Fibroblast of lung (primary cell): ENCODE data around the gene NEK8. TPM values are rescaled to one million over a fixed set of nuclear protein-coding genes. Genes with fewer than 3 reads are reported as not detected.

ENCODE experiments used
- DNase-seq, 2 donors: peaks; one replicate each; pipeline versions ENCODE4 v3.0.0 to v3.0.0-alpha.2; 2010; ENCODE audit warnings: low read depth in 2 of 2
- H2AFZ ChIP-seq: 2 replicates; pipeline ENCODE4 v1.5.1; 2012; ENCODE audit warnings: low read length, control low read depth, inconsistent platforms
- H3K27ac ChIP-seq: 2 replicates; pipeline ENCODE4 v1.5.1; 2011; ENCODE audit warnings: low read length, control low read depth; ENCODE audit not compliant: insufficient read depth
- H3K27me3 ChIP-seq: 2 replicates; pipeline ENCODE4 v1.5.1; 2011; ENCODE audit warnings: mild to moderate bottlenecking, low read length; ENCODE audit not compliant: control insufficient read depth, insufficient read depth
- H3K36me3 ChIP-seq: 2 replicates; pipeline ENCODE4 v1.5.1; 2011; ENCODE audit warnings: low read length; ENCODE audit not compliant: control insufficient read depth, insufficient read depth
- H3K4me1 ChIP-seq: 2 replicates; pipeline ENCODE4 v1.5.1; 2011; ENCODE audit warnings: low read length; ENCODE audit not compliant: control insufficient read depth, insufficient read depth; ENCODE audit errors: extremely low read depth
- H3K4me2 ChIP-seq: 2 replicates; pipeline ENCODE4 v1.5.1; 2011; ENCODE audit warnings: low read length, control low read depth; ENCODE audit not compliant: insufficient read depth; ENCODE audit errors: extremely low read depth
- H3K4me3 ChIP-seq, 4 experiments: fragments of 200-600 bp in 1 of 4; sonication (generic) in 1 of 4; replicated peaks in 1 of 4; 2 replicates each; pipeline ENCODE4 v1.5.1; 2011 to 2016; ENCODE audit warnings: low read length in 4 of 4, low read depth in 3 of 4, mild to moderate bottlenecking in 3 of 4, control low read depth in 2 of 4, inconsistent platforms in 1 of 4, mixed read lengths in 1 of 4; ENCODE audit not compliant: insufficient read depth in 1 of 4; ENCODE audit errors: control extremely low read depth in 1 of 4
- H3K79me2 ChIP-seq: 2 replicates; pipeline ENCODE4 v1.5.1; 2012; ENCODE audit warnings: mild to moderate bottlenecking, low read length, inconsistent platforms; ENCODE audit not compliant: control insufficient read depth, insufficient read depth
- H3K9ac ChIP-seq: 2 replicates; pipeline ENCODE4 v1.5.1; 2011; ENCODE audit warnings: mild to moderate bottlenecking, low read length, control low read depth; ENCODE audit not compliant: insufficient read depth
- H3K9me3 ChIP-seq: 2 replicates; pipeline ENCODE4 v1.5.1; 2012; ENCODE audit warnings: low read depth, low read length; ENCODE audit not compliant: control insufficient read depth, insufficient read depth
- H4K20me1 ChIP-seq: 2 replicates; pipeline ENCODE4 v1.5.1; 2011; ENCODE audit warnings: low read length; ENCODE audit not compliant: control insufficient read depth, insufficient read depth; ENCODE audit errors: extremely low read depth
- CTCF ChIP-seq, 2 donors: IDR thresholded peaks in 1 of 2; conservative IDR thresholded peaks in 1 of 2; 1 replicate in 1 of 2; 2 replicates in 1 of 2; pipeline ENCODE4 v1.5.1; 2011 to 2012; ENCODE audit warnings: low read length in 2 of 2, control low read depth in 1 of 2, inconsistent platforms in 1 of 2, low read depth in 1 of 2, mild to moderate bottlenecking in 1 of 2
- EZH2 ChIP-seq: IDR thresholded peaks from 2 replicates; pipeline ENCODE4 v1.5.1; 2012; ENCODE audit warnings: low read length, control low read depth, mild to moderate bottlenecking; ENCODE audit errors: missing control alignments
- polyA plus RNA-seq, 2 donors: library from polyadenylated mRNA; depleted of rRNA in 1 of 2; stranded (reverse) in 1 of 2; unstranded in 1 of 2; fragments of >200 nt; gene quantifications; 2 replicates each; pipeline ENCODE4 v1.2.1, GENCODE V29; 2011 to 2012; ENCODE audit warnings: missing spikeins in 1 of 2
- total RNA-seq: library from RNA; depleted of rRNA; stranded (reverse); fragments of >200 nt; gene quantifications from 2 replicates; pipeline ENCODE4 v1.2.1, GENCODE V29; 2014

The NEK8 gene
- total and polyA plus RNA-seq, 2 donors (not counting 1 experiment from before 2014, with no cell fraction given) = 2.8 to 3.8 TPM

DNA sequence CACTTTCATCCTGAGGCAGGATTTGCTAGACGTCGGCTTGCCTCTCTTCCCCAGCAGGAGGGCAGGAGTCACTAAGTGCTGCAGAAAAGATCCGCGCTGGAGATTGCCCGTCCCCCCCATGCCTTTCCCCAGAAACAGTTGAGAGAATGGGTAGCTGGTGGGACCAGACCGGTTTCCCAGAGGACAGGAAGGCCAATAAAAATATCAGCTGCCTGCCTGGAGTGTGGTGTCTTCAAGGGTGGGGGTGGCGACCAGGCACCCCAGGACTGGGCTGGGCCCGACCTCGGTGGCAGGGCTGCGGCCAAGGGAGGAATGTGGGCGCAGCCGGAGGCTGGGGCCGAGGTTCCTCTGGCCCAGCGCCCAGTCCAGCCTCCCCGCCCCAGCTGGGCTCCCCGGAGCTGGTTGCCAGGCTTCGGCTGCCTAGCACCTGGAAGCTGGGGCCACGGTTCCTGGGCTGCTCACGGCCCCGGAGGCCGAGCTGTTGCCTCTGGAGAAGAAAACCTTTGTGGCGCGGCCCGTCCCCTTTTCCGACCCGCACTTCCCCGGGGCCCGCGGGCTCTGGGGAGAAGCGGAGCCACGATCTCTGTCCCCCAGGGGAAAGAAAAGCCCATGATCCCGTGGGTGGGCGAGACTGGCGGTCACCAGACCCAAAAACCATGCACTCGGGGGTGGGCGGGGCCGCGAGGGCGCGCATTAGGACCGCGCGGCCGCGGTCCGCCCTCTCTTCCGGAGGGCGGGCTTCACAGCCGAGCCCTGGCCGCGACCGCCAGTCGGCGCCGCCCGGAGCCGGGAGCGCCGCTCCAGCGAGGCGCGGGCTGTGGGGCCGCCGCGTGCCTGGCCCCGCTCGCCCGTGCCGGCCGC, 14.9 kb downstream of the NEK8 start, which contains the start of gene TRAF4:
Gene TRAF4 (plus strand): TSS at position 769 of the 861 bp plus-strand sequence. CDS start 102 bp downstream, outside the sequence.
- no peak within 1 kb of the TSS for H2AFZ ChIP-seq
- H3K36me3 ChIP-seq = peaks cover 13% of the 10 kb centered on the region
- H3K4me2 ChIP-seq = peak within 1 kb of the TSS; percentile 88
- H3K4me1 ChIP-seq = peaks cover 9% of the 10 kb centered on the region
- peak within 1 kb of the TSS; percentile 94 for H3K9ac ChIP-seq
- peak within 1 kb of the TSS; percentile 78 to 99 (median 96) for H3K4me3 ChIP-seq
- no peaks in the 10 kb centered on the region for H4K20me1 ChIP-seq
- H3K79me2 ChIP-seq = peaks cover 37% of the 10 kb centered on the region
- no peak for TF ChIP-seq EZH2
- TF ChIP-seq CTCF (conservative IDR thresholded peaks at IDR 0.05 in 1 of 2, IDR thresholded peaks at IDR 0.05 in 1 of 2; ENCODE audit: low read depth in 1 of 2, low read length in 2 of 2) = peak in 1 of 2 donors; percentile 22
- peak within 1 kb of the TSS; percentile 97 for H3K27ac ChIP-seq
- no peaks in the 10 kb centered on the region for H3K27me3 ChIP-seq
- peak; percentile 89 to 92 for DNase-seq
- H3K9me3 ChIP-seq = no peaks in the 10 kb centered on the region

DNA sequence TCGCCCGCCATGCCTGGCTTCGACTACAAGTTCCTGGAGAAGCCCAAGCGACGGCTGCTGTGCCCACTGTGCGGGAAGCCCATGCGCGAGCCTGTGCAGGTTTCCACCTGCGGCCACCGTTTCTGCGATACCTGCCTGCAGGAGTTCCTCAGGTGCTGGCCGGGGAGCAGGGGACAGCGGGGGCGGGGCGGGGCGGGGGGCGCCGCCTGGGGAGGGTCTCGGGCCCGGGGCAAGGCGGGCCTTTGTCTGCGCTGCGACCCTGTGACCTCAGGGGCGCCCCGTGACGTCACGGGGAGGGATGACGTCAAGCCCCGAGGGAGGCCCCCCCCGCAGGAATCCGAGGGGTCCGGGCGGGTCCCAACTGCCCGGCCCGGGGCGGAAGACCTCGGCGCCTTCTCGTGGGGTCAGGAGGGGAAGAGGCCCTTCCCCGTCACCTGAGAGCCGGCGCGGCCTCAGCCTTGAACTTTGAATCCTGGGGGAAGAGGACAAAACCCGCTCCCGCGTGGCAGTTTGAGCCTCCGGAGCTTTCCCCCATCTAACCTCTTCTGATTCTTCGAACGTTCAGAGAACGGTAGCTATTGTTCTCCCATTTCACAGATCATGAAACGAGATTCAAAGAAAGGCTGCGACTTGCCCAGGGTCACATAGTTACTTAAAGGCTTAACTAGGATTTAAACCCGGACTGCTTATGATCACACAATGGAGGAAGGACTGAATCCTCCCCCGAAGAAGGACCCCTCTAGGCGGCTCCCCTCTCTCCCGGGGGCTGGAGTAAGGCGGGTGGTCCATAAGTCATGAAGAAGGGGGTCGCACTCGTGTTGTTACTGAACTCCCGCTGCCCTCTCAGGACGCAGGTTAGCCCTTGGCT, 15.8 kb downstream of the NEK8 start:
- Histone ChIP-seq H3K4me2 (peak overlapping the region; percentile 86), H3K27me3 (no peaks in the 10 kb centered on the region), H3K4me1 (peaks cover 9% of the 10 kb centered on the region), H3K9me3 (no peaks in the 10 kb centered on the region), H3K79me2 (peaks cover 37% of the 10 kb centered on the region), H3K9ac (peak overlapping the region; percentile 94), H3K36me3 (peaks cover 21% of the 10 kb centered on the region), H2AFZ (no peak overlapping the region), H3K27ac (peak overlapping the region; percentile 97), H3K4me3 (peak overlapping the region; percentile 78 to 99 (median 96)), H4K20me1 (no peaks in the 10 kb centered on the region)
- TF ChIP-seq EZH2 (no peak), CTCF (conservative IDR thresholded peaks at IDR 0.05 in 1 of 2, IDR thresholded peaks at IDR 0.05 in 1 of 2; ENCODE audit: low read depth in 1 of 2, low read length in 2 of 2) (no peak)
- DNase-seq = peak; percentile 44 to 65
